DOHH2 (cell line): ENCODE data around the gene PATJ.
A peak's percentile ranks its signal among the peaks of the same experiment; 100 is the strongest.
"Not testable (repeated sequence)": the region's sequence is repeated elsewhere in the genome, so short reads cannot be mapped to it uniquely, and the experiment has no call there.

Experiments used
- H3F3A ChIP-seq: fragments of 200-600 bp; sonication (generic), shearing (Covaris generic); 2 replicates; pipeline ENCODE4 v1.6.0; 2016; ENCODE audit warnings: antibody characterized with exemption, mild to moderate bottlenecking; ENCODE audit not compliant: control insufficient read depth, insufficient read depth
- H3K27ac ChIP-seq: fragments of 200-600 bp; sonication (generic); 2 replicates; pipeline ENCODE4 v1.5.1; 2014; ENCODE audit warnings: low read depth, mild to moderate bottlenecking, low read length, moderate library complexity
- H3K27me3 ChIP-seq: fragments of 200-600 bp; sonication (generic); 2 replicates; pipeline ENCODE4 v1.6.1; 2014; ENCODE audit warnings: mild to moderate bottlenecking, low read length, mixed read lengths; ENCODE audit not compliant: control insufficient read depth
- H3K36me3 ChIP-seq: fragments of 200-600 bp; sonication (generic); 2 replicates; pipeline ENCODE4 v1.6.1; 2014; ENCODE audit warnings: mild to moderate bottlenecking, low read length, moderate library complexity, mixed read lengths; ENCODE audit not compliant: control insufficient read depth
- H3K4me1 ChIP-seq: fragments of 200-600 bp; sonication (generic); 2 replicates; pipeline ENCODE4 v1.6.1; 2014; ENCODE audit warnings: mild to moderate bottlenecking, low read length, mixed read lengths; ENCODE audit not compliant: control insufficient read depth
- H3K4me2 ChIP-seq: fragments of 200-600 bp; sonication (generic); 2 replicates; pipeline ENCODE4 v1.6.0; 2014; ENCODE audit warnings: mild to moderate bottlenecking, low read length, moderate library complexity
- H3K4me3 ChIP-seq: fragments of 200-600 bp; sonication (generic); 2 replicates; pipeline ENCODE4 v1.5.1; 2014; ENCODE audit warnings: mild to moderate bottlenecking, low read length, mixed read lengths
- H3K79me2 ChIP-seq: fragments of 200-600 bp; sonication (generic); 2 replicates; pipeline ENCODE4 v1.6.1; 2014; ENCODE audit warnings: mild to moderate bottlenecking, low read length, mixed read lengths; ENCODE audit not compliant: control insufficient read depth
- H3K9me2 ChIP-seq: fragments of 200-600 bp; sonication (generic); replicated peaks from 2 replicates; pipeline ENCODE4 v1.6.1; 2014; ENCODE audit warnings: mild to moderate bottlenecking, low read length, mixed read lengths; ENCODE audit not compliant: control insufficient read depth
- H3K9me3 ChIP-seq: fragments of 200-600 bp; sonication (generic); 2 replicates; pipeline ENCODE4 v1.6.1; 2014; ENCODE audit warnings: antibody characterized with exemption, low read length, mixed read lengths; ENCODE audit not compliant: control insufficient read depth, insufficient read depth
- H4K20me1 ChIP-seq: fragments of 200-600 bp; sonication (generic); 2 replicates; pipeline ENCODE4 v1.6.0; 2014; ENCODE audit warnings: low read depth, mild to moderate bottlenecking, antibody characterized with exemption, low read length, moderate library complexity; ENCODE audit not compliant: control insufficient read depth, insufficient read depth
- CTCF ChIP-seq: fragments of 200-600 bp; sonication (generic); IDR thresholded peaks from one replicate; pipeline ENCODE4 v1.5.1; 2014; ENCODE audit warnings: antibody characterized with exemption, mild to moderate bottlenecking, low read depth, low read length; ENCODE audit not compliant: poor library complexity, severe bottlenecking
- EZH2phosphoT487 ChIP-seq: fragments of 200-600 bp; sonication (generic); IDR thresholded peaks from 2 replicates; pipeline ENCODE4 v1.6.1; 2017; ENCODE audit warnings: borderline replicate concordance, mild to moderate bottlenecking, antibody characterized with exemption, low read length, moderate library complexity, mixed read lengths

The PATJ gene

DNA sequence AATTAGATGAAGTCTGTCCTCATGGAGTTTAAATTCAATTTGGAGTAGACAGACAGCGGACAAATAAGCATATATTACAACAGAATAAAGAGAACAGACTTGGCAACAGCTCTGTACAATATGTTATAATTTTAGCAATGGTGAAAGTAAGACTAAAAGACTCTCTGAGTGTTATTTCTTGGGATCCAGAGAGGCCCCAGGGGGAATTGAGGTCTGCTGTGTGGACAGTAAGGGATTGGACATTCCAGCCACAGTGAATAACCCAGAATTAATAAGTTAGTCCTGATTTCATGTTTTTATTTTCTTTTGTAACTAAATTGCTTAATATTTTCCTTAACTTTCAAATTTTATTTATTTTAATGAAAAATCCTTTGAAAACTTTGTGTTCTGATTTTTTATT lies 101.7 kb downstream of the PATJ start:
- no peaks in the 10 kb centered on the region for H3K9me2 ChIP-seq
- no peaks in the 10 kb centered on the region for H3K9me3 ChIP-seq
- H3K4me3 ChIP-seq, result no peak overlapping the region
- no peak overlapping the region for H3K4me2 ChIP-seq
- no peaks in the 10 kb centered on the region for H3K4me1 ChIP-seq
- H3K27me3 ChIP-seq, result no peaks in the 10 kb centered on the region
- no peaks in the 10 kb centered on the region for H3K79me2 ChIP-seq
- no peak overlapping the region for H3K27ac ChIP-seq
- no peaks in the 10 kb centered on the region for H4K20me1 ChIP-seq
- TF ChIP-seq CTCF (no peak), EZH2phosphoT487 (no peak)
- no peaks in the 10 kb centered on the region for H3K36me3 ChIP-seq
- H3F3A ChIP-seq, result no peaks in the 10 kb centered on the region

GRCh38 chr1:61844664-61845063 lies 102.4 kb downstream of the PATJ start:
- not testable (repeated sequence) for H3K4me1 ChIP-seq, H3K79me2 ChIP-seq, H3K9me3 ChIP-seq, H3K36me3 ChIP-seq, H3K27ac ChIP-seq, H3F3A ChIP-seq, H3K4me3 ChIP-seq, H3K9me2 ChIP-seq, H4K20me1 ChIP-seq, H3K27me3 ChIP-seq, H3K4me2 ChIP-seq

- Histone ChIP-seq H3K9me2 (no peaks in the 10 kb centered on the region), H4K20me1 (no peaks in the 10 kb centered on the region), H3K4me1 (no peaks in the 10 kb centered on the region), H3K36me3 (no peaks in the 10 kb centered on the region), H3K27me3 (no peaks in the 10 kb centered on the region), H3K4me2 (no peak overlapping the region), H3K79me2 (no peaks in the 10 kb centered on the region), H3F3A (no peaks in the 10 kb centered on the region), H3K9me3 (no peaks in the 10 kb centered on the region), H3K4me3 (no peak overlapping the region), H3K27ac (no peak overlapping the region)
- no peak for TF ChIP-seq EZH2phosphoT487
- TF ChIP-seq CTCF, result no peak
These were observed 109.0 kb downstream of the PATJ start for GRCh38 chr1:61851235-61851634.

GRCh38 chr1:61851849-61852669 lies 109.8 kb downstream of the PATJ start:
- Histone ChIP-seq H3F3A (no peaks in the 10 kb centered on the region), H3K9me3 (no peaks in the 10 kb centered on the region), H3K27me3 (no peaks in the 10 kb centered on the region), H3K4me1 (no peaks in the 10 kb centered on the region), H4K20me1 (no peaks in the 10 kb centered on the region), H3K9me2 (no peaks in the 10 kb centered on the region), H3K4me3 (no peak overlapping the region), H3K27ac (no peak overlapping the region), H3K4me2 (no peak overlapping the region), H3K79me2 (no peaks in the 10 kb centered on the region), H3K36me3 (no peaks in the 10 kb centered on the region)
- TF ChIP-seq CTCF (peak; percentile 71), EZH2phosphoT487 (no peak)
